GM12875 (cell line): Measurements from ENCODE around the gene NUP214.

Experiments used
- H3K4me3 ChIP-seq: one replicate; pipeline ENCODE4 v1.5.1; 2011; ENCODE audit warnings: low read depth, low read length, control low read depth
- CTCF ChIP-seq: IDR thresholded peaks from 2 replicates; pipeline ENCODE4 v1.5.1; 2011; ENCODE audit warnings: low read depth, mild to moderate bottlenecking, control low read depth, inconsistent platforms, low read length, moderate library complexity, borderline replicate concordance; ENCODE audit not compliant: insufficient read depth

NUP214 gene

DNA sequence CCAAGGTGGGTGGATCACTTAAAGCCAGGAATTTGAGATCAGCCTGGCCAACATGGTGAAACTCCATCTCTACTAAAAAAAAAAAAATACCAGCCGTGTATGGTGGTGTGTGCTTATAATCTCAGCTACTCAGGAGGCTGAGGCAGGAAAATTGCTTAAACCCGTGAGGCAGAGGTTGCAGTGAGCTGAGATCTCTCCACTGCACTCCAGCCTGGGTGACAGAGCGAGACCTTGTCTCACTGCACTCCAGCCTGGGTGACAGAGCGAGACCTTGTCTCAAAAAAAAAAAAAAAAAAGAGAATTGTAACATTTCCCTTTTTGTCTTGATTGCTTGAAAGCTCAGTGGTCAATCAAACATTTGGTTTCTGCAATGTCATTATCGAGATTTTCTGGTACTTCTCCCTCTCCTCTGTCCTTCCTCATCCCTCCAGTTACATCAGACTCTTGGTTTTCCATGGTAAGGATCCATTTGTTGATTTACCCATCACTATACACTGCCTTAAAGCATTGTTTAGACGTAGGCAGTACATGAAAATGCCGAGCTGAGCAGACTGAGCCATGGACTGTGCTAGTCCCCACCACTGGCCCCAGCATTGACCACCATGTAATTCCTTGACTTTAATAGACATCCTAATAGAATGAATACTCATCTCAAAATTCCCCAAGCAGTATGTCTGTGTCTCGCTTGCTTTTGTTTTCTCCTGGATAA is 40.6 kb upstream of the NUP214 start:
- no peak for TF ChIP-seq CTCF
- H3K4me3 ChIP-seq = no peak overlapping the region

DNA sequence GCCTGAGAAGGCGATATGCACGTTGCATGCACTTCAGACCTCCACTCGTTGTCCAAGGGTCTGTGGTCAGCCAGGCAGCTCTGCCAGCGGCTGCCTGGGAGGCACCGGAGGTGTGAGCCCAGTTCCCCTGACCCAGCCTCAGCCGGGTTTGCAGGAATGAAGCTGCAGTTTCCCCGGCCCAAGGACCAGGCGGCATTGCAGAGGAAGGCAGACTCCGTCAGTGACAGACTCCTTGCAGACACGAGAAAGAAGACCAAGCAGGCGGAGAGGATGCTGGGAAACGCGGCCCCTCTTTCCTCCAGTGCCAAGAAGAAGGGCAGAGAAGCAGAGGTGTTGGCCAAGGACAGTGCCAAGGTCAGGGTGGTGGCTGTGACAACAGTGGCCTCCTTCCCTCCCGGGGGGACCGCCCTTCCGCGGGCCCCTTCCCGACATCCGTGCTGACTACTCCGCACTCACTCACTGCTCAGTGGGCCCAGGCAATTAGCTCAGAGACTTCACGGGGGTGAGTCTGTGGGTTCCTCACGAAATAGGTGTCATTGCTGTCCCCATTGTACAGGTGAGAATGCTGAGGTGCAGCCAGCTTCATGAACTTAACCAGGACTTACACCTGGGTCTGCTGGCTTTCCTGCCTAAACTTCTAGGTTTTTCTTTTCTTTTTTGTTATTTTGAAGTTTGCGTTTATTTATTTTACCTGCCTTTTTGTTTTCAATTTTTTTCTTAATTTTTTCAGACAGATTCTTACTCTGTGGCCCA is 39.8 kb upstream of the NUP214 start:
- H3K4me3 ChIP-seq = no peak overlapping the region
- no peak for TF ChIP-seq CTCF

- no peak overlapping the region for H3K4me3 ChIP-seq
- no peak for TF ChIP-seq CTCF
Observed at GRCh38 chr9:131087354-131087893, 38.0 kb upstream of the NUP214 start.

- H3K4me3 ChIP-seq = no peak overlapping the region
- no peak for TF ChIP-seq CTCF
Observed at GRCh38 chr9:131090025-131090787, 35.2 kb upstream of the NUP214 start.

DNA sequence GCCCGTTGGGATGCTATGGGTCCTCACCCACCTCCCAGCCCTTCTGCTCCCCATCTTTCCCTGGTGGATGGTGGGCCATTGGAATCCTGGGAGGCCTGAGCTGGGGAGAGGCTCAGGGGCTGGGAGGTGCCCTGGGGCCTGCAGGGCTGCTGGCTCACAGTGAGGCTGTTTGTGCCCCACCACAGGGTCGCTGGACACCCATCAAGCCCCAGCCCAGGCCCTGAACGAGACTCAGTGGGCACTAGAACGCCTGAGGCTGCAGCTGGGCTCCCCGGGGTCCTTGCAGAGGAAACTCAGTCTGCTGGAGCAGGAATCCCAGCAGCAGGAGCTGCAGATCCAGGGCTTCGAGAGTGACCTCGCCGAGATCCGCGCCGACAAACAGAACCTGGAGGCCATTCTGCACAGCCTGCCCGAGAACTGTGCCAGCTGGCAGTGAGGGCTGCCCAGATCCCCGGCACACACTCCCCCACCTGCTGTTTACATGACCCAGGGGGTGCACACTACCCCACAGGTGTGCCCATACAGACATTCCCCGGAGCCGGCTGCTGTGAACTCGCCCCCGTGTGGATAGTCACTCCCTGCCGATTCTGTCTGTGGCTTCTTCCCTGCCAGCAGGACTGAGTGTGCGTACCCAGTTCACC is 33.9 kb upstream of the NUP214 start:
- H3K4me3 ChIP-seq = no peak overlapping the region
- no peak for TF ChIP-seq CTCF

DNA sequence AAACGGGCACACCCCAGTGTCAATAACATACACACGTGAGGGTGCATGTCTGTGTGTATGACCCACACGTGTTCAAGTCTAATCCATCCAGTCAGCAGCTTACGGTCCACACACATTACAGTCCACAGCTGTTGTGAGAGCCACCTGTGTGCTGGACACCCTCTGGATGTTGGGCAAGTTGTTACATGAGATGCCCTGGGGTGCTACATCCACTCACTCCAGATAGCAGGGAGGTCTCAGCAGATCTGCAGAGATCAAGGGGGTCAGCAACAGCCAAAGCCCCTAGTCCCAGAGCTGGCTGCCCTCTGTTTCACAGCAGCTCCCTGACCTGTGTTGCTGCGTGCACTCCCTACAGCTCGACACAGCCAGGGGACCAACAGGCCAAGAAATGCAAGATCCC is 33.4 kb upstream of the NUP214 start:
- no peak for TF ChIP-seq CTCF
- H3K4me3 ChIP-seq = no peak overlapping the region
